Measurements from ENCODE around the gene APOBEC4. TPM values are rescaled to one million over a fixed set of nuclear protein-coding genes. Genes with fewer than 3 reads are reported as not detected.

Gene APOBEC4
- total and polyA plus RNA-seq, 9 of the 15 experiments (the other 6 are each of a cell fraction or from before 2014, with no cell fraction given), result not detected

GRCh38 chr1:183635099-183635605 lies 18.0 kb downstream of the APOBEC4 start (continued):
- TF ChIP-seq ETV6 (IDR thresholded peaks at IDR 0.05; ENCODE audit: borderline replicate concordance in 1 of 2, low read depth in 2 of 2, low read length in 1 of 2) (no peak), ETV6 (CRISPR knock-in tag; IDR thresholded peaks at IDR 0.05; ENCODE audit: borderline replicate concordance) (0 out of 2 replicates have a peak, but pooled peaks have one; percentile 65), PRDM10 (IDR thresholded peaks at IDR 0.05; ENCODE audit: partially characterized antibody) (peak; percentile 17), PBX2 (CRISPR knock-in tag; IDR thresholded peaks at IDR 0.05; ENCODE audit: low read depth) (peak; percentile 10; the same call in 1 of the 2 replicates), PBX2 (tag; conservative IDR thresholded peaks at IDR 0.05; ENCODE audit: low read depth) (no peak), UBTF (IDR thresholded peaks at IDR 0.05; ENCODE audit: borderline replicate concordance in 1 of 2, low read depth in 2 of 2, low read length in 2 of 2) (peak; percentile 86 to 88; a peak in 3 of 4 replicates), ZNF316 (IDR thresholded peaks at IDR 0.05) (0 out of 2 replicates have a peak, but pooled peaks have one; percentile 31), ZNF589 (CRISPR knock-in tag; IDR thresholded peaks at IDR 0.05; ENCODE audit: low read depth) (0 out of 2 replicates have a peak, but pooled peaks have one; percentile 36), THAP7 (CRISPR knock-in tag; IDR thresholded peaks at IDR 0.05) (no peak), SIN3A (IDR thresholded peaks at IDR 0.05; ENCODE audit: borderline replicate concordance in 2 of 2, control insufficient read depth in 1 of 2, low read depth in 2 of 2, low read length in 2 of 2) (0 out of 4 replicates have a peak, but pooled peaks of 1 of the 2 experiments have one; percentile 60), FUS (optimal IDR thresholded peaks at IDR 0.05; ENCODE audit: low read depth, low read length) (no peak), HMG20B (CRISPR knock-in tag; IDR thresholded peaks at IDR 0.05) (no peak), TEAD4 (IDR thresholded peaks at IDR 0.05; ENCODE audit: low read length) (no peak), TEAD4 (CRISPR knock-in tag; IDR thresholded peaks at IDR 0.05; ENCODE audit: borderline replicate concordance) (no peak), YY1 (IDR thresholded peaks at IDR 0.05; ENCODE audit: borderline replicate concordance in 1 of 3, control insufficient read depth in 1 of 3, extremely low read depth in 1 of 3, insufficient read depth in 3 of 3, insufficient read length in 1 of 3, insufficient replicate concordance in 2 of 3, low read depth in 1 of 3, low read length in 2 of 3) (peak in 1 of 3 experiments; percentile 26), NR2C2 (CRISPR knock-in tag; IDR thresholded peaks at IDR 0.05) (no peak), NR2C2 (tag; IDR thresholded peaks at IDR 0.05) (no peak)
